Measurements from ENCODE around the gene LYVE1.
"Not testable (repeated sequence)": the region's sequence is repeated elsewhere in the genome, so short reads cannot be mapped to it uniquely, and the experiment has no call there.

LYVE1 gene

GRCh38 chr11:10568486-10568941 is at the start of gene LYVE1:
Gene LYVE1 (minus strand): TSS chr11:10568665. CDS start chr11:10568532, 133 bp downstream.
- no peak for DNase-seq (ENCODE audit: low spot score)

GRCh38 chr11:10617551-10617950 is 49.1 kb upstream of the LYVE1 start:
- DNase-seq (ENCODE audit: low spot score), result no peak

GRCh38 chr11:10611979-10612862 is 43.8 kb upstream of the LYVE1 start:
- DNase-seq (ENCODE audit: low spot score), result no peak

GRCh38 chr11:10609636-10610035 is 41.2 kb upstream of the LYVE1 start:
- no peak for DNase-seq (ENCODE audit: low spot score)

- DNase-seq (ENCODE audit: low spot score), result no peak
Measured at GRCh38 chr11:10608584-10608983, 40.1 kb upstream of the LYVE1 start.

- no peak for DNase-seq (ENCODE audit: low spot score)
Measured at GRCh38 chr11:10607462-10608132, 39.1 kb upstream of the LYVE1 start.

- DNase-seq (ENCODE audit: low spot score), result no peak
Measured at GRCh38 chr11:10606536-10607208, 38.2 kb upstream of the LYVE1 start.

GRCh38 chr11:10605941-10606381 is 37.5 kb upstream of the LYVE1 start:
- DNase-seq (ENCODE audit: low spot score), result no peak

GRCh38 chr11:10604798-10605197 is 36.3 kb upstream of the LYVE1 start:
- no peak for DNase-seq (ENCODE audit: low spot score)

- DNase-seq (ENCODE audit: low spot score), result no peak
Measured at GRCh38 chr11:10604340-10604748, 35.9 kb upstream of the LYVE1 start.

- no peak for DNase-seq (ENCODE audit: low spot score)
Measured at GRCh38 chr11:10603721-10604297, 35.3 kb upstream of the LYVE1 start.

- no peak for DNase-seq (ENCODE audit: low spot score)
Measured at GRCh38 chr11:10602945-10603344, 34.5 kb upstream of the LYVE1 start.

GRCh38 chr11:10602366-10602765 is 33.9 kb upstream of the LYVE1 start:
- DNase-seq (ENCODE audit: low spot score), result no peak

- DNase-seq (ENCODE audit: low spot score), result peak; percentile 30
Measured at GRCh38 chr11:10601837-10602236, 33.4 kb upstream of the LYVE1 start.

- no peak for DNase-seq (ENCODE audit: low spot score)
Measured at GRCh38 chr11:10600570-10601248, 32.2 kb upstream of the LYVE1 start.

GRCh38 chr11:10599388-10600175 is 31.1 kb upstream of the LYVE1 start:
- peak; percentile 7 for DNase-seq (ENCODE audit: low spot score)

GRCh38 chr11:10598816-10599215 is 30.4 kb upstream of the LYVE1 start:
- DNase-seq (ENCODE audit: low spot score), result no peak

GRCh38 chr11:10597877-10598351 is 29.4 kb upstream of the LYVE1 start:
- no peak for DNase-seq (ENCODE audit: low spot score)

- DNase-seq (ENCODE audit: low spot score), result not testable (repeated sequence)
Measured at GRCh38 chr11:10595840-10596239, 27.4 kb upstream of the LYVE1 start.

GRCh38 chr11:10594407-10594806 is 25.9 kb upstream of the LYVE1 start:
- DNase-seq (ENCODE audit: low spot score), result no peak

GRCh38 chr11:10592331-10592730 is 23.9 kb upstream of the LYVE1 start:
- no peak for DNase-seq (ENCODE audit: low spot score)

Measured in cerebellar cortex (tissue), 1 donor.